Measurements from ENCODE around the gene BTN3A1. TPM values are rescaled to one million over a fixed set of nuclear protein-coding genes. Genes with fewer than 3 reads are reported as not detected.

Gene BTN3A1
- total RNA-seq, 2 experiments from 2014 or later, result 33.3 to 33.4 TPM

DNA sequence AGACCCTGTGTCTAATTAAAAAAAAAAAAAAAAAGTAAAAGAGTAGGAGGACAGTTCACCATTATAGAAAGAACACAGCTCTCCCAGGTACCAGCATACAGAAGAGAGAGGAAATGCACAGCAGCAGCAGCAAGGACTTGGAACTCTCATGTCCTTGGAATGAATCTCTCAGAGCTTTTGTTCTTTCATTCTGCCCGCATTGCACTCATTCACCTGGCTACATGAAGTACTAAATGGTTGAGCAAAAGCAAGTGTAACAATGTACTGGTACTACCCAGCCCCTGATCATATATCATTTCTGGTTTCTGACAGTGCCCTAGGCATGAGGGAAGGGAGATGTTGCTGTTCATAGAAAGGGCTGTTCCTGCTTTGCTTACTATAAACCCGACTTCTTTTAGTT lies 26.1 kb downstream of the BTN3A1 start:
- H4K20me1 ChIP-seq (ENCODE audit: insufficient read depth, low read length), result no peaks in the 10 kb centered on the region
- ChIA-PET CTCF (ENCODE audit: unreplicated experiment) (no interaction called here), POLR2A (interaction anchor here (0.6 to 0.7 kb wide), 3 partner anchors 18 to 90 kb away, joined by 3 to 5 read pairs (median 3); no protein-coding TSS in a partner anchor)
- H3K4me2 ChIP-seq (ENCODE audit: low read length), result no peak overlapping the region
- no peak for DNase-seq (ENCODE audit: low spot score)
- no peaks in the 10 kb centered on the region for H3K9me2 ChIP-seq (ENCODE audit: insufficient read depth, low read length)
- peaks cover 78% of the 10 kb centered on the region for H3K36me3 ChIP-seq (ENCODE audit: insufficient read depth, low read length)
- no peak overlapping the region for H3K27ac ChIP-seq (ENCODE audit: low read depth, low read length, poor library complexity, severe bottlenecking)
- intact Hi-C loops (cut with micrococcal nuclease; ENCODE audit: unreplicated experiment), result no loop called here
- H3K4me1 ChIP-seq (ENCODE audit: insufficient read depth, low read length, poor library complexity, severe bottlenecking), result peaks cover 13% of the 10 kb centered on the region
- TF ChIP-seq EZH2phosphoT487 (IDR thresholded peaks at IDR 0.05; ENCODE audit: borderline replicate concordance, low read depth, low read length), result no peak
- TF ChIP-seq, protein P1, sequence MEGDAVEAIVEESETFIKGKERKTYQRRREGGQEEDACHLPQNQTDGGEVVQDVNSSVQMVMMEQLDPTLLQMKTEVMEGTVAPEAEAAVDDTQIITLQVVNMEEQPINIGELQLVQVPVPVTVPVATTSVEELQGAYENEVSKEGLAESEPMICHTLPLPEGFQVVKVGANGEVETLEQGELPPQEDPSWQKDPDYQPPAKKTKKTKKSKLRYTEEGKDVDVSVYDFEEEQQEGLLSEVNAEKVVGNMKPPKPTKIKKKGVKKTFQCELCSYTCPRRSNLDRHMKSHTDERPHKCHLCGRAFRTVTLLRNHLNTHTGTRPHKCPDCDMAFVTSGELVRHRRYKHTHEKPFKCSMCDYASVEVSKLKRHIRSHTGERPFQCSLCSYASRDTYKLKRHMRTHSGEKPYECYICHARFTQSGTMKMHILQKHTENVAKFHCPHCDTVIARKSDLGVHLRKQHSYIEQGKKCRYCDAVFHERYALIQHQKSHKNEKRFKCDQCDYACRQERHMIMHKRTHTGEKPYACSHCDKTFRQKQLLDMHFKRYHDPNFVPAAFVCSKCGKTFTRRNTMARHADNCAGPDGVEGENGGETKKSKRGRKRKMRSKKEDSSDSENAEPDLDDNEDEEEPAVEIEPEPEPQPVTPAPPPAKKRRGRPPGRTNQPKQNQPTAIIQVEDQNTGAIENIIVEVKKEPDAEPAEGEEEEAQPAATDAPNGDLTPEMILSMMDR (conservative IDR thresholded peaks at IDR 0.05; ENCODE audit: low read length), result no peak
- no TSS peak for BruUV-seq (replicated peaks)
- H3K9me3 ChIP-seq (ENCODE audit: low read length), result peaks cover 11% of the 10 kb centered on the region; the same call in 1 of the 2 replicates
- H3K79me2 ChIP-seq (ENCODE audit: insufficient read depth, low read depth, low read length), result no peaks in the 10 kb centered on the region
- no peak overlapping the region for H2AFZ ChIP-seq (ENCODE audit: low read length)
- H3K4me3 ChIP-seq (ENCODE audit: low read depth, low read length, poor library complexity, severe bottlenecking), result no peak overlapping the region

DNA sequence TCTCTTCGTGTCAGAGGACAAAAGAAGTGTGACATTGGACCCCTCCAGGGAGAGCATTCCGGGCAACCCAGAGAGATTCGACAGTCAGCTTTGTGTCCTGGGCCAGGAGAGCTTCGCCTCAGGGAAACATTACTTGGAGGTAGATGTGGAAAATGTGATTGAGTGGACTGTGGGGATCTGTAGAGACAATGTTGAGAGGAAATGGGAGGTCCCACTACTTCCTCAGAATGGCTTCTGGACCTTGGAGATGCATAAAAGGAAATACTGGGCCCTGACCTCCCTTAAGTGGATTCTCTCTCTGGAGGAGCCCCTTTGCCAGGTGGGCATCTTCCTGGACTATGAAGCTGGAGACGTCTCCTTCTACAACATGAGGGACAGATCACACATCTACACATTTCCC lies 28.7 kb downstream of the BTN3A1 start:
- H3K9me2 ChIP-seq (ENCODE audit: insufficient read depth, low read length), result no peaks in the 10 kb centered on the region
- CTCF ChIA-PET (ENCODE audit: unreplicated experiment), result no interaction called here
- BruUV-seq (replicated peaks), result no TSS peak
- H3K27ac ChIP-seq (ENCODE audit: low read depth, low read length, poor library complexity, severe bottlenecking), result no peak overlapping the region
- intact Hi-C loops (cut with micrococcal nuclease; ENCODE audit: unreplicated experiment), result no loop called here
- TF ChIP-seq, protein P1 (conservative IDR thresholded peaks at IDR 0.05; ENCODE audit: low read length), result no peak
- no peak for TF ChIP-seq EZH2phosphoT487 (IDR thresholded peaks at IDR 0.05; ENCODE audit: borderline replicate concordance, low read depth, low read length)
- H4K20me1 ChIP-seq (ENCODE audit: insufficient read depth, low read length), result no peaks in the 10 kb centered on the region
- POLR2A ChIA-PET, result interaction anchor here (0.6 kb wide), 1 partner anchor 46 kb away, joined by 3 read pairs; no protein-coding TSS in a partner anchor
- peaks cover 72% of the 10 kb centered on the region for H3K36me3 ChIP-seq (ENCODE audit: insufficient read depth, low read length)
- H3K9me3 ChIP-seq (ENCODE audit: low read length), result peaks cover 18% of the 10 kb centered on the region; the same call in 1 of the 2 replicates
- H3K4me3 ChIP-seq (ENCODE audit: low read depth, low read length, poor library complexity, severe bottlenecking), result no peak overlapping the region
- H3K4me1 ChIP-seq (ENCODE audit: insufficient read depth, low read length, poor library complexity, severe bottlenecking), result no peaks in the 10 kb centered on the region
- no peak for DNase-seq (ENCODE audit: low spot score)
- H3K79me2 ChIP-seq (ENCODE audit: insufficient read depth, low read depth, low read length), result no peaks in the 10 kb centered on the region
- no peak overlapping the region for H3K4me2 ChIP-seq (ENCODE audit: low read length)
- no peak overlapping the region for H2AFZ ChIP-seq (ENCODE audit: low read length)

DNA sequence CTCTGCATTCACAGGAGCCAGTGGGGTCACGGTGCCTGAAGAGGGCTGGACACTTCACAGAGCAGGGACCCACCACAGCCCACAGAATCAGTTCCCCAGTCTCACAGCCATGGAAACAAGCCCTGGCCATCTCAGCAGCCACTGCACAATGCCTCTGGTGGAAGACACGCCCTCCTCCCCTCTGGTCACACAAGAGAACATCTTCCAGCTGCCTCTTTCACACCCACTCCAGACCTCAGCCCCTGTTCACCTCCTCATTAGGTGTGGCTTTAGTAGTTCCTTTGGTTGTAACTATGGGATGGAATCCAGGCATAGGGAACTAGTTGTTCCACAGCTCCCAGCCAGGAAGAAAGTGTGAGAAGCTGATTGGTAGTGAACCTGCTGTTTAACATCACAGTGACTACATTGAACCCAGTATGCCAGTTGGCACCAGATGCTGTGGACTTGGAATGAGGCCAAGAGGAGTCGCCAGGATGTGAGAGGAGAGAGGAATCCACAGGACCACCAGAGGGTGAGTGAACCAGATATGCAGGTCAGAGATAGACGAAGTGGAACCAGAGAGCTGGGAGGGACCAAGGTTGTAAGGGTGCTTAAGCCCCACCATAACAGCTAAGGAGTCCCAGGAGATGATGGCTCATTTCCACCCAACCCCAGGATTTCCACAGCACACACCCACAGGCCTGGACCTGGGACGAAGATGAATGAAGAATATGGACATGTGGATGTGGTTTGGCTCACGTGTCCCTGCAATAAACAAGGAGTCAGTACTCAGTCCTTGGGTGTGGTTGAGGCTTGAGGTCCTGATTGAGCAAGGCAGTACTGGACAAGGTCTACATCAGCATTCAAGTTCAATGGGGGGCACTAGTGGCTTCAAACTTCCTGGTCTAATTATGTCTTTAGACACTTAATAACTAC lies 29.4 kb downstream of the BTN3A1 start:
- Histone ChIP-seq H4K20me1 (ENCODE audit: insufficient read depth, low read length) (no peaks in the 10 kb centered on the region), H3K4me2 (ENCODE audit: low read length) (no peak overlapping the region), H3K27ac (ENCODE audit: low read depth, low read length, poor library complexity, severe bottlenecking) (no peak overlapping the region), H3K36me3 (ENCODE audit: insufficient read depth, low read length) (peaks cover 65% of the 10 kb centered on the region), H3K4me3 (ENCODE audit: low read depth, low read length, poor library complexity, severe bottlenecking) (no peak overlapping the region), H2AFZ (ENCODE audit: low read length) (no peak overlapping the region), H3K9me3 (ENCODE audit: low read length) (peaks cover 18% of the 10 kb centered on the region; the same call in 1 of the 2 replicates), H3K79me2 (ENCODE audit: insufficient read depth, low read depth, low read length) (no peaks in the 10 kb centered on the region), H3K9me2 (ENCODE audit: insufficient read depth, low read length) (no peaks in the 10 kb centered on the region), H3K4me1 (ENCODE audit: insufficient read depth, low read length, poor library complexity, severe bottlenecking) (no peaks in the 10 kb centered on the region)
- BruUV-seq (replicated peaks), result no TSS peak
- CTCF ChIA-PET (ENCODE audit: unreplicated experiment), result no interaction called here
- TF ChIP-seq EZH2phosphoT487 (IDR thresholded peaks at IDR 0.05; ENCODE audit: borderline replicate concordance, low read depth, low read length), result no peak
- TF ChIP-seq, protein P1 (conservative IDR thresholded peaks at IDR 0.05; ENCODE audit: low read length), result no peak
- intact Hi-C loops (cut with micrococcal nuclease; ENCODE audit: unreplicated experiment), result no loop called here
- no peak for DNase-seq (ENCODE audit: low spot score)
- POLR2A ChIA-PET, result interaction anchor here (0.5 to 0.6 kb wide), 2 partner anchors 44 to 159 kb away, joined by 3 to 6 read pairs; a partner anchor contains a TSS

Measured in OCI-LY7 (cell line).